Loucy (cell line): ENCODE measurements around the gene OPHN1.

Source experiments
- H2AFZ ChIP-seq: fragments of 200-600 bp; sonication (generic); 2 replicates; pipeline ENCODE4 v1.6.0; 2016; ENCODE audit warnings: antibody characterized with exemption, mild to moderate bottlenecking, low read length, moderate library complexity
- H3F3A ChIP-seq: fragments of 200-600 bp; 2 replicates; pipeline ENCODE4 v1.6.0; 2016; ENCODE audit warnings: antibody characterized with exemption, low read depth, mild to moderate bottlenecking
- H3K27me3 ChIP-seq: fragments of 200-600 bp; sonication (generic); 2 replicates; pipeline ENCODE4 v1.6.1; 2014; ENCODE audit warnings: low read length, mild to moderate bottlenecking; ENCODE audit not compliant: insufficient read depth, poor library complexity, severe bottlenecking
- H3K36me3 ChIP-seq: fragments of 200-600 bp; sonication (generic); 2 replicates; pipeline ENCODE4 v1.6.1; 2016; ENCODE audit warnings: low read length; ENCODE audit not compliant: insufficient read depth
- H3K4me1 ChIP-seq: fragments of 200-600 bp; sonication (generic); 2 replicates; pipeline ENCODE4 v1.5.1; 2014; ENCODE audit warnings: low read length, mild to moderate bottlenecking; ENCODE audit not compliant: insufficient read depth, poor library complexity, severe bottlenecking
- H3K4me2 ChIP-seq: fragments of 200-600 bp; sonication (generic); 2 replicates; pipeline ENCODE4 v1.6.0; 2014; ENCODE audit warnings: antibody characterized with exemption, low read length, low read depth, mild to moderate bottlenecking; ENCODE audit not compliant: poor library complexity, severe bottlenecking
- H3K4me3 ChIP-seq: fragments of 200-600 bp; sonication (generic); 2 replicates; pipeline ENCODE4 v1.5.1; 2014; ENCODE audit warnings: low read length, mild to moderate bottlenecking, mixed read lengths; ENCODE audit not compliant: poor library complexity, severe bottlenecking
- H3K79me2 ChIP-seq: fragments of 200-600 bp; sonication (generic); 2 replicates; pipeline ENCODE4 v1.6.1; 2014; ENCODE audit warnings: low read length; ENCODE audit not compliant: insufficient read depth
- H3K9ac ChIP-seq: fragments of 200-600 bp; sonication (generic); 2 replicates; pipeline ENCODE4 v1.6.0; 2014; ENCODE audit warnings: mild to moderate bottlenecking, low read depth, low read length, moderate library complexity; ENCODE audit not compliant: poor library complexity, severe bottlenecking
- H3K9me2 ChIP-seq: fragments of 200-600 bp; sonication (generic); replicated peaks from 2 replicates; pipeline ENCODE4 v1.6.1; 2016; ENCODE audit warnings: low read depth, low read length, mixed read lengths
- H3K9me3 ChIP-seq: fragments of 200-600 bp; sonication (generic); 2 replicates; pipeline ENCODE4 v1.6.1; 2014; ENCODE audit warnings: mild to moderate bottlenecking, antibody characterized with exemption, low read length, low read depth; ENCODE audit not compliant: insufficient read depth
- H4K20me1 ChIP-seq: fragments of 200-600 bp; sonication (generic); 2 replicates; pipeline ENCODE4 v1.6.0; 2014; ENCODE audit warnings: antibody characterized with exemption, low read length, mild to moderate bottlenecking; ENCODE audit not compliant: insufficient read depth, poor library complexity, severe bottlenecking
- EZH2phosphoT487 ChIP-seq: fragments of 200-600 bp; IDR thresholded peaks from 2 replicates; pipeline ENCODE4 v1.6.1; 2018; ENCODE audit warnings: antibody characterized with exemption, mild to moderate bottlenecking, moderate library complexity, borderline replicate concordance
- TF ChIP-seq, protein P1 (sequence below): fragments of 200-600 bp; sonication (generic); conservative IDR thresholded peaks from 2 replicates; pipeline ENCODE4 v1.5.1; 2014; ENCODE audit warnings: mild to moderate bottlenecking, antibody characterized with exemption, low read length

The OPHN1 gene

DNA sequence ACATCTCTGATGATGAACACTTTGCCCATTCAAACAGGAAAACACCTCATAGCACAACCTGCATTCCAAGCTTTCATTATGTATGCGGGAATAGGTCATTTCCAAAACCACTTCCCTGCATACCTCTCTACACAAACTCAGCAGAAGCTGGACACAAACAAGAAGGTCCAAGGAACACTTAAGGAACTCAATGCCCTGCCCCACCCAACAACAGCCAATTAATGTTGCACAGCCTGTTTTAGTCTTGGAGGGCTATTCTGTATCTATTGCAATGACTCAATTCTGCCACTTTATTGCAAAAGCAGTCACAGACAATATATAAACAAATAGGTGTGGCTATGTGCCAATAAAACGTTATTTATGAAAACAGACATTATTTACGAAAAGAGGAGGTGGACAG, 16.7 kb downstream of the OPHN1 start:
- TF ChIP-seq EZH2phosphoT487: no peak
- TF ChIP-seq, protein P1, sequence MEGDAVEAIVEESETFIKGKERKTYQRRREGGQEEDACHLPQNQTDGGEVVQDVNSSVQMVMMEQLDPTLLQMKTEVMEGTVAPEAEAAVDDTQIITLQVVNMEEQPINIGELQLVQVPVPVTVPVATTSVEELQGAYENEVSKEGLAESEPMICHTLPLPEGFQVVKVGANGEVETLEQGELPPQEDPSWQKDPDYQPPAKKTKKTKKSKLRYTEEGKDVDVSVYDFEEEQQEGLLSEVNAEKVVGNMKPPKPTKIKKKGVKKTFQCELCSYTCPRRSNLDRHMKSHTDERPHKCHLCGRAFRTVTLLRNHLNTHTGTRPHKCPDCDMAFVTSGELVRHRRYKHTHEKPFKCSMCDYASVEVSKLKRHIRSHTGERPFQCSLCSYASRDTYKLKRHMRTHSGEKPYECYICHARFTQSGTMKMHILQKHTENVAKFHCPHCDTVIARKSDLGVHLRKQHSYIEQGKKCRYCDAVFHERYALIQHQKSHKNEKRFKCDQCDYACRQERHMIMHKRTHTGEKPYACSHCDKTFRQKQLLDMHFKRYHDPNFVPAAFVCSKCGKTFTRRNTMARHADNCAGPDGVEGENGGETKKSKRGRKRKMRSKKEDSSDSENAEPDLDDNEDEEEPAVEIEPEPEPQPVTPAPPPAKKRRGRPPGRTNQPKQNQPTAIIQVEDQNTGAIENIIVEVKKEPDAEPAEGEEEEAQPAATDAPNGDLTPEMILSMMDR: no peak
- Histone ChIP-seq H3K4me2 (no peak overlapping the region), H3K9me3 (no peaks in the 10 kb centered on the region), H3K9ac (no peak overlapping the region), H3K36me3 (no peaks in the 10 kb centered on the region), H3K27me3 (no peaks in the 10 kb centered on the region), H3K4me3 (no peak overlapping the region), H3K4me1 (peaks cover 20% of the 10 kb centered on the region), H4K20me1 (no peaks in the 10 kb centered on the region), H3F3A (no peaks in the 10 kb centered on the region), H3K9me2 (no peaks in the 10 kb centered on the region), H2AFZ (no peak overlapping the region), H3K79me2 (0 out of 2 replicates have a peak, but pooled peaks cover 4% of the 10 kb centered on the region)

DNA sequence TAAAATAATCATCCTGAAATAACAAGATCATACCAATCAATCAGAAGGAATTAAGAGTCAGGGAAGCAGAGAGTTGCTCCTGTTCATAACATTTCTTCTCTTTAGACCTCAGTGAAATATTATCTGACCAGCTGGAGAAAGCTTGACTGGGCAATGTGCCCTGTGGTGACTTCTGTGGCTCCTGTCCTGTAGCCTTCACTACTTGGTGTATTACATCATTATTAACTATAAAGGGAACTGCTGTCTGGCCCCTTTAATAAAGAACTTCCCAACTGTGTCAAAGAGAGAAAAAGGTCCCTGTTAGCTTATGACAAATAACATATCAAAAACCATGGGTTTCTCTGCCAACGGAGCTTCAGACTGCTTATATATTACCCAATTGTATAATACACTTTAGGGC, 18.0 kb downstream of the OPHN1 start:
- Histone ChIP-seq H3K4me2 (no peak overlapping the region), H3K9me3 (no peaks in the 10 kb centered on the region), H3K36me3 (no peaks in the 10 kb centered on the region), H3K79me2 (0 out of 2 replicates have a peak, but pooled peaks cover 4% of the 10 kb centered on the region), H3K4me3 (no peak overlapping the region), H3K9me2 (no peaks in the 10 kb centered on the region), H2AFZ (no peak overlapping the region), H4K20me1 (no peaks in the 10 kb centered on the region), H3K27me3 (no peaks in the 10 kb centered on the region), H3K4me1 (peaks cover 17% of the 10 kb centered on the region), H3F3A (no peaks in the 10 kb centered on the region), H3K9ac (no peak overlapping the region)
- TF ChIP-seq EZH2phosphoT487: no peak
- TF ChIP-seq, protein P1: no peak

DNA sequence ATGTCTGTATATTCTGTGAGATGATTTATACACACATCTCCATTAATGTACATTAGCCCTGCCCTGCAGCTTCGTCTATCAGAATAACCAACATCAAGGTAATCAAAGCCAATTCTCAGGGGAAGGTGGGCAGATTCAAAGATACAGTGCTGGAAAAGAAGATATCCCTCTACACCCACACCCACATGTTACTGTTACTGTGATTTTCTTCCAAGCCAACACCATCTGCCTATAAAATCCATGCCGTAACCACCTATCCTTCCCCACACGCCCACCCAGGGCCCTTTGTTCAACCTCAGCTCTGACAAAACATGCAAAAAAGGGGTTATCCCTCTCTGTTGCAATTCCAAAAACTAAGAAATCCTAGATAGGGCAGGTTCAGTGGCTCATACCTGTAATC, 20.0 kb downstream of the OPHN1 start:
- Histone ChIP-seq H2AFZ (no peak overlapping the region), H3K9me2 (no peaks in the 10 kb centered on the region), H3K27me3 (no peaks in the 10 kb centered on the region), H3K4me3 (no peak overlapping the region), H3F3A (no peaks in the 10 kb centered on the region), H3K9me3 (no peaks in the 10 kb centered on the region), H3K4me1 (peaks cover 3% of the 10 kb centered on the region), H3K4me2 (no peak overlapping the region), H4K20me1 (no peaks in the 10 kb centered on the region), H3K9ac (no peak overlapping the region), H3K79me2 (0 out of 2 replicates have a peak, but pooled peaks cover 4% of the 10 kb centered on the region), H3K36me3 (no peaks in the 10 kb centered on the region)
- TF ChIP-seq, protein P1: no peak
- no peak for TF ChIP-seq EZH2phosphoT487
